Retinal pigment epithelial cell (primary cell): ENCODE results near the gene PLEKHH1.
A peak's percentile ranks its signal among the peaks of the same experiment; 100 is the strongest.

Experiments used
- DNase-seq: peaks from one replicate; pipeline ENCODE4 v3.0.0-alpha.2; 2010; ENCODE audit warnings: low read depth
- H3K4me3 ChIP-seq: 2 replicates; pipeline ENCODE4 v1.5.1; 2011; ENCODE audit warnings: mild to moderate bottlenecking, low read length, control low read depth, moderate library complexity
- TF ChIP-seq, protein P1 (sequence below): conservative IDR thresholded peaks from 2 replicates; pipeline ENCODE4 v1.5.1; 2011; ENCODE audit warnings: low read depth, low read length, control low read depth, inconsistent platforms

Gene PLEKHH1

GRCh38 chr14:67490196-67490595 lies 42.9 kb upstream of the PLEKHH1 start:
- H3K4me3 ChIP-seq = no peak overlapping the region
- no peak for DNase-seq

DNA sequence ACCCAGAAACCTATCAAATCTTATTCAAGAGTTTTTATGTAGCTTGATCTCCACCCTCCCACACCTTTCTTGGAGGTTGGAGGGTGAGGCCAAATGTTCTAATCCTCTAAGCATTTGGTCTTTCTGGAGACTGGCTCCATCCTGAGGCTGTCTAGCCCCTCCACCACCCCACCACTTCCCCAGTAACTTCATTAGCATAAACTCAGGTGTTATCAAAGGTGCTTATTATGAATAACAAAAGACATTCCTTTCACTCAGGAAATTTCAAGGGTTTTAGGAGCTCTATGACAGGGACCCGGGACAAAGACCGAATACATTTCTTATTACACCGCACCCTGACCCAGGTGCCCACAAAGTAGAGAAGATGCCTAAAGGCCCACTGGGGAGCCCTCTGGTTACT lies 41.8 kb upstream of the PLEKHH1 start:
- TF ChIP-seq, protein P1, sequence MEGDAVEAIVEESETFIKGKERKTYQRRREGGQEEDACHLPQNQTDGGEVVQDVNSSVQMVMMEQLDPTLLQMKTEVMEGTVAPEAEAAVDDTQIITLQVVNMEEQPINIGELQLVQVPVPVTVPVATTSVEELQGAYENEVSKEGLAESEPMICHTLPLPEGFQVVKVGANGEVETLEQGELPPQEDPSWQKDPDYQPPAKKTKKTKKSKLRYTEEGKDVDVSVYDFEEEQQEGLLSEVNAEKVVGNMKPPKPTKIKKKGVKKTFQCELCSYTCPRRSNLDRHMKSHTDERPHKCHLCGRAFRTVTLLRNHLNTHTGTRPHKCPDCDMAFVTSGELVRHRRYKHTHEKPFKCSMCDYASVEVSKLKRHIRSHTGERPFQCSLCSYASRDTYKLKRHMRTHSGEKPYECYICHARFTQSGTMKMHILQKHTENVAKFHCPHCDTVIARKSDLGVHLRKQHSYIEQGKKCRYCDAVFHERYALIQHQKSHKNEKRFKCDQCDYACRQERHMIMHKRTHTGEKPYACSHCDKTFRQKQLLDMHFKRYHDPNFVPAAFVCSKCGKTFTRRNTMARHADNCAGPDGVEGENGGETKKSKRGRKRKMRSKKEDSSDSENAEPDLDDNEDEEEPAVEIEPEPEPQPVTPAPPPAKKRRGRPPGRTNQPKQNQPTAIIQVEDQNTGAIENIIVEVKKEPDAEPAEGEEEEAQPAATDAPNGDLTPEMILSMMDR = no peak

More at GRCh38 chr14:67490196-67490595, 42.9 kb upstream of the PLEKHH1 start:
- TF ChIP-seq, protein P1 = no peak

GRCh38 chr14:67491741-67492507 lies 41.2 kb upstream of the PLEKHH1 start:
- TF ChIP-seq, protein P1 = no peak
- H3K4me3 ChIP-seq = no peak overlapping the region
- peak; percentile 55 for DNase-seq

More for the DNA sequence above, 41.8 kb upstream of the PLEKHH1 start:
- H3K4me3 ChIP-seq = no peak overlapping the region
- DNase-seq = no peak

DNA sequence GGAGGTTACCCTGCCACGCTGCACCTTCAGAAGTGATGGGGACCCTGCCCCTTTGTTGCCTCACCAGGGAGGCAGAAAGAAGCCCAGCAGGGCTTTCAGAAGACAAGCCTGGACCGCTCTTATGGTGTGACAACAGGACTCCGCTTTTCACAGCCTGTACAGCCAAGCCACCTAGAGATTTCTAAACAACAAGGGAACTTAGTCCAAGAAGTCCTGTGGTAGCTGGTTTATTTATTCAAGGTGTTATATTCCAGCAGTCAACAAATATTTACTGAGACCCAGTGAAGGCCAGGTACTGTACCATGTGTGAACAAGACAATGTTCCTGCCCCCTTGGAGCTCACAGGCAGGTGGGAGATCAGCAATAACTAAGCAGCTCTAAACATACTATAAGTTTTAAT lies 40.6 kb upstream of the PLEKHH1 start:
- DNase-seq = no peak
- H3K4me3 ChIP-seq = no peak overlapping the region
- TF ChIP-seq, protein P1 = no peak

GRCh38 chr14:67493092-67493717 lies 39.9 kb upstream of the PLEKHH1 start:
- no peak for DNase-seq
- TF ChIP-seq, protein P1 = no peak
- no peak overlapping the region for H3K4me3 ChIP-seq

GRCh38 chr14:67495827-67496226 lies 37.3 kb upstream of the PLEKHH1 start:
- H3K4me3 ChIP-seq = no peak overlapping the region
- no peak for DNase-seq
- TF ChIP-seq, protein P1 = no peak

DNA sequence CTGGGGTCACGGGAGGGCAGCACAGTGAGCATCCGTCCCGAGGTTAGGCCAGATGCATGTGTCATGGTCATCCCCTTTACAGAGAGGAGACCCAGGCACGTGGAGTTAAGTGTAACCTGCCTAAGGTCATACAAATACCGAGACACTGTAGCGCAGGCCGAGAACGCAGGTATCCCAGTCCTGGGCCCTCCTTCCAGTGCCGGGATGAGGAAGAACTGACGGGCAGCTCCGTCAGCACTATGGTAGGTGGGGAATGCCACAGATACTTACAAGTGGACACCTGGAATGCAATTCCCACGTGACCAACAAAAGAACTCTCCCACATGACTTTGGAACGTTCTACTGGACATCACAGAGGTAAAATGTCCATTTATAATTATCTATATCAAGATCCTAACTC lies 35.9 kb upstream of the PLEKHH1 start:
- DNase-seq = no peak
- H3K4me3 ChIP-seq = no peak overlapping the region
- TF ChIP-seq, protein P1 = no peak
